Measurements from ENCODE around the gene LRAT.

DNA sequence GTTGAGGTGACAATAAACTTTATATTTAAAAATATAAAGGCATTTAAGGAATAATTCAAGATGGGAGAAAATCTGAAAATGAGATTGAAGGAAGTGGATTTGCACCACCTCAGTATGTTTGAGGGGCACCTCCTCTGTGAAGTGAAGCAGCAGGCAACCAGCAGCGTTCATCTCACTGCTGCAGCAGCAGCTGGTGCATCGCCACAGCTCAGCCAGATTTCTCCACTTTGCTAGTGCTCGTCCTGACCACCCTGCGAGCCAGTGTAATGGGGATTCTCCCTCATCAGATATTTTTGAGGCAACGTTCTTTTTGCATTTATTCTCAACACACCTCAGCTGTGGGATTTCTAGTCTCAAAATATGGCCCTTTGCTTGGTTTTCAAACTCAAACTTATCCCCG lies 13.9 kb downstream of the LRAT start:
- TF ChIP-seq TAF1 (IDR thresholded peaks at IDR 0.05; ENCODE audit: borderline replicate concordance, insufficient read depth, low read length) (no peak), SIN3A (IDR thresholded peaks at IDR 0.05; ENCODE audit: borderline replicate concordance, insufficient read depth, low read length) (no peak)
- TF ChIP-seq, protein P1, sequence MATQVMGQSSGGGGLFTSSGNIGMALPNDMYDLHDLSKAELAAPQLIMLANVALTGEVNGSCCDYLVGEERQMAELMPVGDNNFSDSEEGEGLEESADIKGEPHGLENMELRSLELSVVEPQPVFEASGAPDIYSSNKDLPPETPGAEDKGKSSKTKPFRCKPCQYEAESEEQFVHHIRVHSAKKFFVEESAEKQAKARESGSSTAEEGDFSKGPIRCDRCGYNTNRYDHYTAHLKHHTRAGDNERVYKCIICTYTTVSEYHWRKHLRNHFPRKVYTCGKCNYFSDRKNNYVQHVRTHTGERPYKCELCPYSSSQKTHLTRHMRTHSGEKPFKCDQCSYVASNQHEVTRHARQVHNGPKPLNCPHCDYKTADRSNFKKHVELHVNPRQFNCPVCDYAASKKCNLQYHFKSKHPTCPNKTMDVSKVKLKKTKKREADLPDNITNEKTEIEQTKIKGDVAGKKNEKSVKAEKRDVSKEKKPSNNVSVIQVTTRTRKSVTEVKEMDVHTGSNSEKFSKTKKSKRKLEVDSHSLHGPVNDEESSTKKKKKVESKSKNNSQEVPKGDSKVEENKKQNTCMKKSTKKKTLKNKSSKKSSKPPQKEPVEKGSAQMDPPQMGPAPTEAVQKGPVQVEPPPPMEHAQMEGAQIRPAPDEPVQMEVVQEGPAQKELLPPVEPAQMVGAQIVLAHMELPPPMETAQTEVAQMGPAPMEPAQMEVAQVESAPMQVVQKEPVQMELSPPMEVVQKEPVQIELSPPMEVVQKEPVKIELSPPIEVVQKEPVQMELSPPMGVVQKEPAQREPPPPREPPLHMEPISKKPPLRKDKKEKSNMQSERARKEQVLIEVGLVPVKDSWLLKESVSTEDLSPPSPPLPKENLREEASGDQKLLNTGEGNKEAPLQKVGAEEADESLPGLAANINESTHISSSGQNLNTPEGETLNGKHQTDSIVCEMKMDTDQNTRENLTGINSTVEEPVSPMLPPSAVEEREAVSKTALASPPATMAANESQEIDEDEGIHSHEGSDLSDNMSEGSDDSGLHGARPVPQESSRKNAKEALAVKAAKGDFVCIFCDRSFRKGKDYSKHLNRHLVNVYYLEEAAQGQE (IDR thresholded peaks at IDR 0.05; ENCODE audit: insufficient read depth in 1 of 2, low read depth in 2 of 2, low read length in 2 of 2) = no peak
